Measurements from ENCODE around the gene MORN2.

DNA sequence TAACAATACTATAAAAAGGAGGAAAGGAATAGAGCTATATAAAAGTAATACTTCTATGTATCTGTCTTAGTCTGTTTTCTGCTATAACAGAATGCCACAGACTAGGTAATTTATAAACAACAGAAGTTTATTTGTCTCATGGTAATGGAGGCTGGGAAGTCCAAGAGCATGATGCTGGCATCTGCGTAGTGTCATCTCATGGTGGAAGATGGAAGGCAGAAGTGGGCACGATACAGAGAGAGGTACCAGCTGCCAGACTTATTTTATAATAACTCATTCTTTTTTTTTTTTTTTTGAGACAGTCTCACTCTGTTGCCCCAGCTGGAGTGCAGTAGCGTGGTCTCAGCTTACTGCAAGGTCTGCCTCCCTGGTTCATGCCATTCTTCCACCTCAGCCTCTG lies 4.3 kb upstream of the MORN2 start:
- TF ChIP-seq, protein P1, sequence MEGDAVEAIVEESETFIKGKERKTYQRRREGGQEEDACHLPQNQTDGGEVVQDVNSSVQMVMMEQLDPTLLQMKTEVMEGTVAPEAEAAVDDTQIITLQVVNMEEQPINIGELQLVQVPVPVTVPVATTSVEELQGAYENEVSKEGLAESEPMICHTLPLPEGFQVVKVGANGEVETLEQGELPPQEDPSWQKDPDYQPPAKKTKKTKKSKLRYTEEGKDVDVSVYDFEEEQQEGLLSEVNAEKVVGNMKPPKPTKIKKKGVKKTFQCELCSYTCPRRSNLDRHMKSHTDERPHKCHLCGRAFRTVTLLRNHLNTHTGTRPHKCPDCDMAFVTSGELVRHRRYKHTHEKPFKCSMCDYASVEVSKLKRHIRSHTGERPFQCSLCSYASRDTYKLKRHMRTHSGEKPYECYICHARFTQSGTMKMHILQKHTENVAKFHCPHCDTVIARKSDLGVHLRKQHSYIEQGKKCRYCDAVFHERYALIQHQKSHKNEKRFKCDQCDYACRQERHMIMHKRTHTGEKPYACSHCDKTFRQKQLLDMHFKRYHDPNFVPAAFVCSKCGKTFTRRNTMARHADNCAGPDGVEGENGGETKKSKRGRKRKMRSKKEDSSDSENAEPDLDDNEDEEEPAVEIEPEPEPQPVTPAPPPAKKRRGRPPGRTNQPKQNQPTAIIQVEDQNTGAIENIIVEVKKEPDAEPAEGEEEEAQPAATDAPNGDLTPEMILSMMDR (conservative IDR thresholded peaks at IDR 0.05), result no peak
- TF ChIP-seq ZFX (IDR thresholded peaks at IDR 0.05), result no peak
